ENCODE measurements around the gene CDH23. TPM values are rescaled to one million over a fixed set of nuclear protein-coding genes. Genes with fewer than 3 reads are reported as not detected.

The CDH23 gene
- total and polyA plus RNA-seq, 9 of the 15 experiments (the other 6 are each of a cell fraction or from before 2014, with no cell fraction given), result 0.18 to 1.2 (median 0.47) TPM

DNA sequence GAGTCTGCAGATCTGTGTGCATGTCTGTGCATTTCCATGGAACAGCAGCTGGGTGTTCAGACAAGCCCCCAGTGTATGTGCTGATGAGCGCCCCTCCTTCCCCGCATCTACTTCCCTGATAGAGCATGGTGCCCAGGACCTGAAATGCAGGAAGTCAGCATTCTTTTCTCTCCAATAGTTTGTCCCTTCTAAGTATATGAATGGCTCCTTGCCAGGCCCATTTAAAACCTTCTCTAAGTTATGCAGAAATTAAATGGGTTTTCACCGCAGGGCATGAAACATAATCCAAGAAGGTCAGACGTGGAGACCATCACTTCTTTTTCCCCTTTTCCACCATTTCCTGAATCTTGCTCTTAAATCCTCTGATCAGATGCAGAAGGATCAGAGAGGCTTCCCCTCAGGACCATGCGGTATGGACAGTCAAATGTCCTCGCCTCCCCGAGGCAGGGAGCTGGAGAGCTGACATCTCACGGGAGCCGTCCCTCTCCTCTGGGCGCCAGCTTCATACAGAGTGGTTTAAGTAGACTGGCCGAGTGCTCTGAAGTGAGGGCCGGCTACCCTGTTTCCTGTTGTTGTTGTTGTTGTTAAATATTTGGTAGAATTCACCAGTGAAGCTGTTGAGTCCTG is 167.6 kb downstream of the CDH23 start:
- BruUV-seq (replicated peaks), result no TSS peak
- intact Hi-C loops (cut with micrococcal nuclease), result no loop called here
- CTCF ChIA-PET (ENCODE audit: low intra/inter-chr PET ratio), result interaction anchor here (0.6 kb wide), 1 partner anchor 64 kb away, joined by 3 read pairs; no protein-coding TSS in a partner anchor

More for the DNA sequence above, 167.6 kb downstream of the CDH23 start:
- POLR2A ChIA-PET, result interaction anchor here (0.6 to 1.0 kb wide), 2 partner anchors 21 to 214 kb away, joined by 3 to 5 read pairs; no protein-coding TSS in a partner anchor
- no peak for DNase-seq (ENCODE audit: extremely low read depth in 1 of 4, low spot score in 3 of 4)
- no peaks in the 10 kb centered on the region for H3K9me1 ChIP-seq (ENCODE audit: control insufficient read depth, insufficient read depth, low read length)
- TF ChIP-seq, protein P1, sequence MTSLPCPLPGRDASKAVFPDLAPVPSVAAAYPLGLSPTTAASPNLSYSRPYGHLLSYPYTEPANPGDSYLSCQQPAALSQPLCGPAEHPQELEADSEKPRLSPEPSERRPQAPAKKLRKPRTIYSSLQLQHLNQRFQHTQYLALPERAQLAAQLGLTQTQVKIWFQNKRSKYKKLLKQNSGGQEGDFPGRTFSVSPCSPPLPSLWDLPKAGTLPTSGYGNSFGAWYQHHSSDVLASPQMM (CRISPR knock-in tag; IDR thresholded peaks at IDR 0.05), result no peak
- TF ChIP-seq ZNF589 (CRISPR knock-in tag; IDR thresholded peaks at IDR 0.05; ENCODE audit: low read depth), result no peak
- TF ChIP-seq HEY1 (CRISPR knock-in tag; IDR thresholded peaks at IDR 0.05; ENCODE audit: borderline replicate concordance), result no peak
- no peak for TF ChIP-seq ZNF76 (CRISPR knock-in tag; IDR thresholded peaks at IDR 0.05; ENCODE audit: borderline replicate concordance)
- TF ChIP-seq, protein P2, sequence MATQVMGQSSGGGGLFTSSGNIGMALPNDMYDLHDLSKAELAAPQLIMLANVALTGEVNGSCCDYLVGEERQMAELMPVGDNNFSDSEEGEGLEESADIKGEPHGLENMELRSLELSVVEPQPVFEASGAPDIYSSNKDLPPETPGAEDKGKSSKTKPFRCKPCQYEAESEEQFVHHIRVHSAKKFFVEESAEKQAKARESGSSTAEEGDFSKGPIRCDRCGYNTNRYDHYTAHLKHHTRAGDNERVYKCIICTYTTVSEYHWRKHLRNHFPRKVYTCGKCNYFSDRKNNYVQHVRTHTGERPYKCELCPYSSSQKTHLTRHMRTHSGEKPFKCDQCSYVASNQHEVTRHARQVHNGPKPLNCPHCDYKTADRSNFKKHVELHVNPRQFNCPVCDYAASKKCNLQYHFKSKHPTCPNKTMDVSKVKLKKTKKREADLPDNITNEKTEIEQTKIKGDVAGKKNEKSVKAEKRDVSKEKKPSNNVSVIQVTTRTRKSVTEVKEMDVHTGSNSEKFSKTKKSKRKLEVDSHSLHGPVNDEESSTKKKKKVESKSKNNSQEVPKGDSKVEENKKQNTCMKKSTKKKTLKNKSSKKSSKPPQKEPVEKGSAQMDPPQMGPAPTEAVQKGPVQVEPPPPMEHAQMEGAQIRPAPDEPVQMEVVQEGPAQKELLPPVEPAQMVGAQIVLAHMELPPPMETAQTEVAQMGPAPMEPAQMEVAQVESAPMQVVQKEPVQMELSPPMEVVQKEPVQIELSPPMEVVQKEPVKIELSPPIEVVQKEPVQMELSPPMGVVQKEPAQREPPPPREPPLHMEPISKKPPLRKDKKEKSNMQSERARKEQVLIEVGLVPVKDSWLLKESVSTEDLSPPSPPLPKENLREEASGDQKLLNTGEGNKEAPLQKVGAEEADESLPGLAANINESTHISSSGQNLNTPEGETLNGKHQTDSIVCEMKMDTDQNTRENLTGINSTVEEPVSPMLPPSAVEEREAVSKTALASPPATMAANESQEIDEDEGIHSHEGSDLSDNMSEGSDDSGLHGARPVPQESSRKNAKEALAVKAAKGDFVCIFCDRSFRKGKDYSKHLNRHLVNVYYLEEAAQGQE (IDR thresholded peaks at IDR 0.05; ENCODE audit: borderline replicate concordance), result 0 out of 2 replicates have a peak, but pooled peaks have one; percentile 12
- TF ChIP-seq, protein P2 (CRISPR knock-in tag; IDR thresholded peaks at IDR 0.05; ENCODE audit: low read depth), result no peak
- H3K9me3 ChIP-seq (replicated peaks; ENCODE audit: control insufficient read depth, insufficient read depth, low read depth, low read length), result no peaks in the 10 kb centered on the region
- no peak overlapping the region for H3K9ac ChIP-seq (ENCODE audit: insufficient read depth in 1 of 2, low read depth in 2 of 2, low read length in 2 of 2)
- ATAC-seq, result peak; percentile 43; the same call in 1 of the 3 replicates
- FAIRE-seq, result no peak
- H3K36me3 ChIP-seq (ENCODE audit: control insufficient read depth, insufficient read depth, low read length), result no peaks in the 10 kb centered on the region
- H3K4me2 ChIP-seq (ENCODE audit: insufficient read depth, low read length), result no peak overlapping the region
- H3K4me1 ChIP-seq (replicated peaks in 1 of 2; ENCODE audit: control insufficient read depth in 2 of 2, insufficient read depth in 2 of 2, low read length in 2 of 2), result peaks cover 0 to 5% of the 10 kb centered on the region in 2 experiments; a peak in 1 of 5 replicates
- WGBS (ENCODE audit: insufficient coverage, low coverage, missing lambda C conversion rate), result 10% methylated on average over 12 of the region's 12 CpGs
- peaks cover 22 to 35% of the 10 kb centered on the region in 2 experiments for H3K27me3 ChIP-seq (ENCODE audit: control insufficient read depth in 2 of 2, insufficient read depth in 2 of 2, low read length in 2 of 2)
- no peak overlapping the region for H3K27ac ChIP-seq (ENCODE audit: extremely low read depth, low read depth, low read length)
- H2AFZ ChIP-seq (ENCODE audit: low read depth, low read length), result no peak overlapping the region; the same call in 1 of the 2 replicates
- in situ Hi-C loops (cut with MboI), result no loop called here
- no peaks in the 10 kb centered on the region for H3K79me2 ChIP-seq (ENCODE audit: control insufficient read depth, insufficient read depth, low read length)
- no peak overlapping the region for H3K4me3 ChIP-seq
- H4K20me1 ChIP-seq (replicated peaks; ENCODE audit: control insufficient read depth, insufficient read depth, low read length), result no peaks in the 10 kb centered on the region
